GM12878 (cell line): ENCODE results near the gene VEGFA. TPM values are rescaled to one million over a fixed set of nuclear protein-coding genes. Genes with fewer than 3 reads are reported as not detected.

ENCODE experiments used
- ATAC-seq: fragments of 200-7000 bp; cut with Tn5 transposase; 3 replicates; pipeline ENCODE4 v1.9.1; 2020; ENCODE audit warnings: mild to moderate bottlenecking, moderate library complexity
- BruUV-seq: library from RNA; stranded (reverse); fragments of 400-500 nt; replicated peaks from 2 replicates; lab custom pipeline; 2021; lab: Mats Ljungman, UMichigan
- CTCF ChIA-PET: fragments of 300-600 bp; sonication (Branson Sonifier 250); formaldehyde crosslinking; extraction: SDS; loops from one replicate; lab custom pipeline; 2021; ENCODE audit warnings: inconsistent platforms; lab: Yijun Ruan, JAX
- POLR2A ChIA-PET: fragments of 350-600 bp; formaldehyde crosslinking; extraction: SDS; loops from one replicate; lab custom pipeline; 2021; ENCODE audit warnings: inconsistent platforms; lab: Charles Lee
- RAD21 ChIA-PET: fragments of 300-600 bp; sonication (Branson Sonifier 250); formaldehyde crosslinking; loops from one replicate; lab custom pipeline; 2023; ENCODE audit warnings: antibody characterized with exemption; ENCODE audit not compliant: unreplicated experiment; lab: Charles Lee
- SMC1A ChIA-PET: fragments of 300-600 bp; sonication (Branson Sonifier 250); formaldehyde crosslinking; loops from one replicate; lab custom pipeline; 2023; ENCODE audit not compliant: unreplicated experiment, uncharacterized antibody; lab: Charles Lee
- DNase-seq: peaks from one replicate; pipeline ENCODE4 v3.0.0-alpha.2; 2011; ENCODE audit warnings: low read depth, low spot score
- FAIRE-seq: peaks from 3 replicates; lab custom pipeline; 2011; peaks lifted over from hg19 to GRCh38; lab: Jason Lieb, UNC
- H2AFZ ChIP-seq: 2 replicates; pipeline ENCODE4 v1.6.0; 2011; ENCODE audit warnings: low read depth, low read length, control low read depth; ENCODE audit not compliant: control insufficient read depth
- H3K27ac ChIP-seq: 2 replicates; pipeline ENCODE4 v1.5.1; 2011; ENCODE audit warnings: control low read depth; ENCODE audit not compliant: control insufficient read depth, insufficient read depth
- H3K27me3 ChIP-seq, 2 experiments: replicated peaks in 1 of 2; 2 replicates each; pipeline versions ENCODE4 v1.6.0 to v1.6.1; 2011; ENCODE audit warnings: low read length in 1 of 2; ENCODE audit not compliant: control insufficient read depth in 2 of 2, insufficient read depth in 2 of 2
- H3K36me3 ChIP-seq, 2 experiments: 2 replicates each; pipeline ENCODE4 v1.5.1; 2011; ENCODE audit warnings: low read length in 1 of 2; ENCODE audit not compliant: control insufficient read depth in 2 of 2, insufficient read depth in 2 of 2
- H3K4me1 ChIP-seq: 2 replicates; pipeline ENCODE4 v1.6.1; 2011; ENCODE audit warnings: mild to moderate bottlenecking, low read length, moderate library complexity, mixed read lengths; ENCODE audit not compliant: control insufficient read depth, insufficient read depth
- H3K4me2 ChIP-seq: 2 replicates; pipeline ENCODE4 v1.6.0; 2011; ENCODE audit warnings: control low read depth; ENCODE audit not compliant: control insufficient read depth, insufficient read depth
- H3K4me3 ChIP-seq: fragments of 200-600 bp; sonication (generic); 2 replicates; pipeline ENCODE4 v1.5.1; 2016
- H3K79me2 ChIP-seq: 2 replicates; pipeline ENCODE4 v1.6.0; 2011; ENCODE audit warnings: low read length; ENCODE audit not compliant: control insufficient read depth, insufficient read depth
- H3K9ac ChIP-seq: 2 replicates; pipeline ENCODE4 v1.8.0; 2011; ENCODE audit warnings: low read length, control low read depth, mixed read lengths; ENCODE audit not compliant: control insufficient read depth, insufficient read depth
- H3K9me3 ChIP-seq: replicated peaks from 3 replicates; pipeline ENCODE4 v1.5.1; 2011; ENCODE audit warnings: mild to moderate bottlenecking, low read length; ENCODE audit not compliant: control insufficient read depth, insufficient read depth
- H4K20me1 ChIP-seq: 2 replicates; pipeline ENCODE4 v1.6.0; 2011; ENCODE audit not compliant: control insufficient read depth, insufficient read depth
- IRF4 ChIP-seq: IDR thresholded peaks from 2 replicates; pipeline ENCODE4 v1.6.1; 2011; ENCODE audit warnings: low read depth, low read length
- IRF5 ChIP-seq: fragments of 450-650 bp; IDR thresholded peaks from 2 replicates; pipeline ENCODE4 v1.6.1; 2017; ENCODE audit warnings: borderline replicate concordance
- KLF5 ChIP-seq: fragments of 450-650 bp; IDR thresholded peaks from 2 replicates; pipeline ENCODE4 v1.6.1; 2014; ENCODE audit warnings: mild to moderate bottlenecking; ENCODE audit not compliant: partially characterized antibody
- NR2C2 ChIP-seq: IDR thresholded peaks from 2 replicates; pipeline ENCODE4 v1.6.1; 2011; ENCODE audit warnings: borderline replicate concordance, low read depth; ENCODE audit not compliant: control insufficient read depth, insufficient read length
- POLR2AphosphoS5 ChIP-seq: IDR thresholded peaks from 2 replicates; pipeline ENCODE4 v1.6.1; 2011; ENCODE audit warnings: mild to moderate bottlenecking, low read length, inconsistent platforms
- PRDM15 ChIP-seq: fragments of 450-650 bp; formaldehyde crosslinking; IDR thresholded peaks from 2 replicates; pipeline ENCODE4 v1.4.0; 2020; ENCODE audit warnings: mild to moderate bottlenecking, moderate library complexity
- RAD51 ChIP-seq: fragments of 450-650 bp; IDR thresholded peaks from 2 replicates; pipeline ENCODE4 v1.6.1; 2016; ENCODE audit warnings: moderate library complexity, mild to moderate bottlenecking, inconsistent platforms
- RB1 ChIP-seq: fragments of 450-650 bp; formaldehyde crosslinking; IDR thresholded peaks from 2 replicates; pipeline ENCODE4 v1.6.1; 2017; ENCODE audit warnings: mild to moderate bottlenecking, borderline replicate concordance
- RCOR1 ChIP-seq: conservative IDR thresholded peaks from 2 replicates; pipeline ENCODE4 v1.6.1; 2012; ENCODE audit warnings: low read depth, low read length, improper control_type of control experiment
- SUZ12 ChIP-seq: fragments of 200-600 bp; sonication (generic); IDR thresholded peaks from one replicate; pipeline ENCODE4 v1.6.1; 2018; ENCODE audit warnings: antibody characterized with exemption, mild to moderate bottlenecking; ENCODE audit not compliant: unreplicated experiment
- USF2 ChIP-seq: IDR thresholded peaks from 2 replicates; pipeline ENCODE4 v1.6.1; 2011; ENCODE audit warnings: low read depth, low read length, improper control_type of control experiment, borderline replicate concordance
- ZBED1 ChIP-seq: IDR thresholded peaks from 2 replicates; pipeline ENCODE4 v1.6.1; 2016; ENCODE audit warnings: borderline replicate concordance
- WGBS: methylation state at CpG from one replicate; pipeline ENCODE4 v1.1.6; 2016; ENCODE audit warnings: low lambda C conversion rate; ENCODE audit not compliant: insufficient replicate concordance, insufficient coverage; ENCODE audit errors: missing lambda C conversion rate; 5-methylcytosine and 5-hydroxymethylcytosine counted together
- in situ Hi-C: fragments of 300-500 bp; cut with MboI; formaldehyde crosslinking; loops from 9 replicates; pipeline ENCODE4 v1.14.3; 2018; ENCODE audit warnings: mixed read lengths
- intact Hi-C: fragments of 100-400 bp; cut with micrococcal nuclease; formaldehyde crosslinking; loops from one replicate; pipeline ENCODE4 v1.14.2; 2022; ENCODE audit not compliant: unreplicated experiment
- polyA plus RNA-seq, 11 experiments: library from polyadenylated mRNA; depleted of rRNA in 4 of 11; unstranded in 6 of 11; stranded (reverse) in 5 of 11; fragments of >200 nt; fragmentation: Nextera tagmentation in 4 of 11; fragmentation: Illumina TruSeq in 1 of 11; extraction: Ambion mirVana in 4 of 11; extraction: Trizol in 1 of 11; gene quantifications; 1 replicate in 1 of 11; 2 replicates in 10 of 11; pipeline versions ENCODE4 v1.2.1 to v1.2.3, GENCODE V29; 2011 to 2016; ENCODE audit warnings: inconsistent platforms in 2 of 11, missing spikeins in 2 of 11, low read depth in 1 of 11
- total RNA-seq, 4 experiments: library from RNA; depleted of rRNA in 3 of 4; stranded (reverse); fragments of >200 nt in 3 of 4; fragmentation: Illumina TruSeq in 1 of 4; extraction: Trizol in 1 of 4; gene quantifications; 2 replicates each; pipeline versions ENCODE4 v1.2.1 to v1.2.3, GENCODE V29; 2013 to 2021

Gene VEGFA
- total and polyA plus RNA-seq, 10 of the 15 experiments (the other 5 are each of a cell fraction or from before 2014, with no cell fraction given): 0.96 to 140 (median 16.9) TPM

GRCh38 chr6:43741829-43742228 lies 28.2 kb upstream of the VEGFA start:
- H2AFZ ChIP-seq: no peak overlapping the region
- intact Hi-C loops: no loop called here
- CTCF ChIA-PET: interaction anchor here (1.0 to 1.6 kb wide), 3 partner anchors 28 to 337 kb away, joined by 3 to 5 read pairs (median 5); partner anchors contain the start of gene VEGFA
- ATAC-seq: no peak
- TF ChIP-seq KLF5: no peak
- no peak for TF ChIP-seq RCOR1
- no peak for TF ChIP-seq USF2
- TF ChIP-seq IRF4: no peak
- TF ChIP-seq SUZ12: no peak
- TF ChIP-seq ZBED1: no peak
- TF ChIP-seq, all 136 proteins: peak for 0
- ChIA-PET RAD21 (no interaction called here), SMC1A (interaction anchor here (1.4 kb wide), 1 partner anchor 17 kb away, joined by 4 read pairs; no protein-coding TSS in a partner anchor), POLR2A (no interaction called here)
- H3K27ac ChIP-seq: no peak overlapping the region
- H3K36me3 ChIP-seq: no peaks in the 10 kb centered on the region
- H3K4me2 ChIP-seq: no peak overlapping the region
- BruUV-seq: no TSS peak
- 21% methylated on average over 2 of the region's 2 CpGs for WGBS
- no peaks in the 10 kb centered on the region for H3K79me2 ChIP-seq
- no peaks in the 10 kb centered on the region for H3K4me1 ChIP-seq
- in situ Hi-C loops: no loop called here
- no peaks in the 10 kb centered on the region for H3K27me3 ChIP-seq
- no peak overlapping the region for H3K4me3 ChIP-seq
- DNase-seq: no peak
- no peak for FAIRE-seq
- H4K20me1 ChIP-seq: no peaks in the 10 kb centered on the region
- no peaks in the 10 kb centered on the region for H3K9me3 ChIP-seq
- no peak overlapping the region for H3K9ac ChIP-seq

- Histone ChIP-seq H3K36me3 (no peaks in the 10 kb centered on the region), H2AFZ (no peak overlapping the region), H3K9ac (no peak overlapping the region), H3K27ac (no peak overlapping the region), H3K4me2 (no peak overlapping the region), H3K4me3 (no peak overlapping the region), H3K9me3 (no peaks in the 10 kb centered on the region), H3K79me2 (no peaks in the 10 kb centered on the region), H4K20me1 (no peaks in the 10 kb centered on the region), H3K27me3 (no peaks in the 10 kb centered on the region), H3K4me1 (no peaks in the 10 kb centered on the region)
- no peak for FAIRE-seq
- ChIA-PET SMC1A (interaction anchor here (1.4 to 1.5 kb wide), 2 partner anchors 17 to 57 kb away, joined by 3 to 4 read pairs; no protein-coding TSS in a partner anchor), RAD21 (no interaction called here), CTCF (interaction anchor here (1.0 to 3.3 kb wide), 4 partner anchors 11 to 337 kb away, joined by 3 to 13 read pairs (median 5); partner anchors contain the start of gene VEGFA), POLR2A (interaction anchor here (2.1 kb wide), 1 partner anchor 18 kb away, joined by 5 read pairs; no protein-coding TSS in a partner anchor)
- intact Hi-C loops (no loop called here), in situ Hi-C loops (no loop called here)
- no peak for DNase-seq
- 48% methylated on average over 3 of the region's 3 CpGs for WGBS
- BruUV-seq: no TSS peak
- ATAC-seq: no peak
- TF ChIP-seq IRF5 (no peak), NR2C2 (no peak), RB1 (no peak), POLR2AphosphoS5 (no peak), PRDM15 (CRISPR knock-in tag) (no peak), RAD51 (no peak)
These were observed 27.7 kb upstream of the VEGFA start for GRCh38 chr6:43742285-43742684.
